ENCODE data around the gene LRP6.

Gene LRP6

DNA sequence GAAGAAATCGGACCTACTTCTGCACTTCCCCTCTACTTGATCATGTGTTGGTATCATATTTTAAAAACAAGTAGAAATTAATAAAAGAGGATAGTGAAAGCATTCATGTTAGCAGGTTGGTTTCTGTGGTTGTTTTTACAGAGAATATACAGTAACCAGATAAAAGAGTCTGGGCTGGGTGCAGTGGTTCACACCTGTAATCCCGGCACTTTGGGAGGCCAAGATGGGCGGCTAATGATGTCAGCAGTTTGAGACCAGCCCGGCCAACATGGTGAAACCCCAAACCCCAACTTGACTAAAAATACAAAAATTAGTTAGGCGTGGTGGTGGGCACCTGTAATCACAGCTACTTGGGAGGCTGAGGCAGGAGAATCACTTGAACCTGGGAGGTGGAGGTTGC is 55.9 kb downstream of the LRP6 start:
- no peak for DNase-seq

DNA sequence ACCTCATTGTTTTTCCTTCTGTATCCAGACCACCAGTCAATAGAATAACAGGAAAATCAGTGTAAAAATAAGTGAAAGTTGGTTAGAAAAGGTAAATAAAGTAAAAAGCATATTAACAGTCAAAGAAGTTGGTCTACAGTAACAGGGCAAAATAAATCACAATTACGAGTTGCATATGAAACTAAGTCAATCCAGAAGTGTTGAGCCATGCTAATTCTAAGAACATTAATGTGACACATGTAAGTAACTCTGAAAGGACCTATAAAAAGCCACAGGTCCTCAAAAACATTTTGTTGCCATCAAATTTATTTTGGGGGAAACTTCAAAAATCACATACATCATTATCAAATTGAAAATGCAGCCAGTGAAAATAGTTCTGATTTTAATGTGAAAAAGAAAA is 56.4 kb downstream of the LRP6 start:
- no peak for DNase-seq

DNA sequence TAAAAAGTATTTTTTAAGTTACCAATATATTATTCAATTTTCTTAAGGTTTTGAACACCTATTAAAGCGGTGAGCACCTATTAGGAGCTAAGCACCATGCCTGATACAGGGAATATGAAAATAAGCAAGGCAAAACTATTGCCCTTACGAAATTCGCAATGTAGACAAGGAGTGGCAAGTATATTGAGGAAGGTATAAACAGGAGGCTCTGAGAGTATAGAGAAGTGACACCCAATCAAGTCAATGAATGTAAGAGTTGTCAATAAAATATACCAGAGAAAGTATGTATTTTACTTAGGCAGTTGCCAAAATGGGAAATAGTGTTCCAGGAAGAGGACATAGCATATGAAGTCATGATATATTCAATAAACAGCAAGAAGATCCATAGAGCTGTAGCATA is 57.2 kb downstream of the LRP6 start:
- no peak for DNase-seq

DNA sequence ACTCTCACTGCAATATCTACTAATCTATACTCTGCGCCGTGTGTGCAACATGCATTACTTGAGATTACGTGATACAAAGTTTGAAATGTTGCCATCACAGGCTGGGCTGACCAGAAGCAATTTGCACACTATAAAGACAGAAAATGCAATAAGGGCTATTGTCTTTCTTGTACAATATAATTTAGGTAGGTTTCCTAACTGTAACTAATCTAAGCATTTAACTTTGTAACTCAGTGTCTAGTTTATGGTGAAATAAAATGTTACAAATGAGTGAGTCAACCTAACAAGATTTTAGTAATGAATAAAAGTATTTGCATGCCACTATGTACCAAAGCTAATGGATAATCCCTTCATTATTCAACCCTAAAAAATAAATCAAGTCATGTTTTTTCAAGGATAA is 57.8 kb downstream of the LRP6 start:
- no peak for DNase-seq

DNA sequence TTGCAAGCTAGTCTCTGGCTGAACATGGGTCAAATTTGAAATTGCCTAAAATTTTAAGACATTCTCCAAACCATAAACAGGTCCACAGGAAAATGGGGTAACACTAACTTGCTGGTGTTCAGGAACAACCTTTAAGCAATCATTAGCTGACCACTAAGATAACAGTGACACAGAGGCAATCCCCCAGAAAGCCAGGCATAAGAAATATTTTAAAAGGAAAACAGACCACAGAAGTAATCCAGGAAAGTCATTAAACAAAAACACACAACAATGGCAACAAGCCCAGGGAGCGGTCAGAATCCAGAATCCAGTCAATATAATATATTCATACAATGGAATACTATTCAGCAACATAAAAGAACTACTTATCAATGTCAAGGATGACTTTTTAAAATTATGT is 59.1 kb downstream of the LRP6 start:
- DNase-seq, result no peak

DNA sequence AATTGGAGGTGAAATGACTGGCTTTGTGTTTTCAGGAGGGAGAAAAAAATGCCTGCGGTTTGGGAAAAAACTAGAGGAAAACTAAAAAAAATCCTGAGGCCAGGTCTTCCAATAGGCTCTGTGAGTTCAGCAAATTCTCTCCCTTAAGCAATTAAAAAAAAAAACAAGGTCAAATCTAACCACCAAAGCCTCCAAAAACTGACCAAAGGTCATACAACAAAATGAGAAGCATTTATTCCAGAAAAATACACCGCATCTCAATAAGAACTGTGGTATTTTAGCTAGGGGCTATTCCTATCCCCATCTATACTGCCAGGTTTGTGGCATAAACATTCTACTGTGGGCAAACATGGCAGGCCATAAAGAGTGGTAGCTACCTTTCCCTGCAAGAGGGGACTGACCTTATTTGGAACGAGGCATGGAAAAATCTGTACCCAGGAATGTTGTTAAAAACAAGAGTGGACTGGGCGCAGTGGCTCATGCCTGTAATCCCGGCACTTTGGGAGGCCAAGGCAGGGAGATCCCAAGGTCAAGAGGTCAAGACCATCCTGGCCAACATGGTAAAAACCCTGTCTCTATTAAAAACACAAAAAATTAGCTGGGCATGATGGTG is 60.0 kb downstream of the LRP6 start:
- DNase-seq, result no peak

DNA sequence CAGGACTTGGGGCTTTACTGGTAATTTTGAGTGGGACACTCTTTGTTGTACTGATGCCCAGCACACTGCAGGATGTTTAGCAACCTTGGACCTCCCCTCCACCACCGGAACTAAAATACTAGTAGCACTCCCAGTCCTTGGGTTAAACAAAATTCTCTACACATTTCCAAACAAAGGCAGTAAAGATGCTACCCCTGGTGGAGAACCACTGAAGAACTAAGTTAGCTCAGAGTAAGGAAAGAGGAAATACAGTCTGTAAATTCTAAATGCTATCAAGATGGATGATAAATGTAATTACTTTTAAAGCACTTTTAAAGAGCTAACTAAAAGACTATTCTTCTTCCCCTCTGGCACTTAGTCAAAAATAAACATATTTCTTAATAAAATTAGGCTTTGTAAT is 64.1 kb downstream of the LRP6 start:
- no peak for DNase-seq

DNA sequence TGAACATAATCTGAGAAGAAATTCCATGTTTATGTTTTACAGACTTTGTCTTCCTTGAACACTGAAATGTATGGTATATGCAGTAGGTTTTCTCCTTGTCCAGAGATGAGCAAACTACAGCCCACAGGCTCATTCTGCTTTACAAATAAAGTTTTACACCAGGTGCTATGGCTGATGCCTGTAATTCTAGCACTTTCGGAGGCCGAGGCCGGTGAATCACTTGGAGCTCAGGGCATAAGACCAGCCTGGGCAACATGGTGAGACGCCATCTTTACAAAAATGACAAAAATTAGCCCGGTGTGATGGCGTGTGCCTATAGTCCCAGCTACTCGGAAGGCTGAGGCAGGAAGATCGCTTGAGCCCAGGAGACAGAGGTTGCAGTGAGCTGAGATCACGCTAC is 64.7 kb downstream of the LRP6 start:
- DNase-seq, result no peak

DNA sequence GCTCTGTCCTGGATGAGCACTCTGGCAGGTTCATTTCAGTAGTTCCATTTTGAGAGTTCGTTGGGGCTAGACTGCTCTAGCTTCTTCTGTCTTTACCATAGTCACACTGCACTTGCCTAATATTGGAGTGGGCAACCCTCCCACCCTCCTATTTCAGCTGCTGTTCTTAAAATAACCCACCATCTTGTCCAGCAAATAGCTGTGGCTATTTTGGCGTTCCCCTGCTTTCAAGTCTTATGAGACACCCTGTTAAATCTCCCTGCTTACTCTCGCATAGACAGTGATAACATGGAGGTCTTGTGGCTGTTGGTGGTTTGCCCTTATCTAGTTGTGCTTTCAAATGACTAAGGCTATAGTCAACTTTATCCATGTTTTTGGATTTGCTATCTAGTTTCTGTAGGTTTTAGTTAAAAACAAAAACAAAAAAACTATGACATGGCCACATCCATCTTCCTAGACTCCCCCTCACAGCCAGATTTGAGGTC is 65.5 kb downstream of the LRP6 start:
- DNase-seq, result no peak

DNA sequence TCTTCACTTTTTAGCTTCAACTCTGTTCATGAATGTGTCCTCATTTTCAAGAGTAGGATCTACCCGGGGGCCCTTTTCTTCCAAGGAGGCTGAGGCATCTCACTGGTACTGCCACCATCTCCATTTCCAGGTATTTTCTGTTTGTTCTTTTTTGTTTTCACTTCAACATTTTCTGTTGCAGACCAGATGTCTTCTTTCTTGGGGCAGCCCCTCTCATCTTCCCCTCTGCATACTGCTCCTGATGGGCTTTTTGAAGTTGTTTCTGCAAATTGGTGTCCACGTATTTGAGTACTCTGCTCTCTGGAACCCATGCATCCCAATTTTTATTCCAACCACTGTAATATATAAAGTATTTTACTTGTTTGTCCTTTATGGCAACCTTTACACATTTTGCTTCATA is 66.5 kb downstream of the LRP6 start:
- DNase-seq, result no peak

DNA sequence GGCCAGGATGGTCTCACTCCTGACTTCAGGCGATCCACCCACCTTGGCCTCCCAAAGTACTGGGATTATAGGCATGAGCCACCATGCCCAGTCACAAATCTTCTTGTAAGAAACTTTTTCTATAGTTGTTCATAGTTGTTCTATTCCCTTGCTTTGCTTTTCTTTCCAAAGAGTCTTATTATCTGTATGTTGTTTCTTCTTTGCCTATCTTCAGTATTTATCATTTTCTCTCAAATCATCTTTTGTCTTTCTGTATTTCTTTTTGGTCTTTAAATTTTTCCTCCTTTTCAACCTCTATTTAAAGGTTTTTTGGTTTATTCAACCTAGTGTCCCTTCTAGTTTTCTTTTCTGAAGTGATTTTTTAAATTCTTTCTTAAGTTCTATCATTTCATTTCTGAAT is 68.7 kb downstream of the LRP6 start:
- DNase-seq, result no peak

DNA sequence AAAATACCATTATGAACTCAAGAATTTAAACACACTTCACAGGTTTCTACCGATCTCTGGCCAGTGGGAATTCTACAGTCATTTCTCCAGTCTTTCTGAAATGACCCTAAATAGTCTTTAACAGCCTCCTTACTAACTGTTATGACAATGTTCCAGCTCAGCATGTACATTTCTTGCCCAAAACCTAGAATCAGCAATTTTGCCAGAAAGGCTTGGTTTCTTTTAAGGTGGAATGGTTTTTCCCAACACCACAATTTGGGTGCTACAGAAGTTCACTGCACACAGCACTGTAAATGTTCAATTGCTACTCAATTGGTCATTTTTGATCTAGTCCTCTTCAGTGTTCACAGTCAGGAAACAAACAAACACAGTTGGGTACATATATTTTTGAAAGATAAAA is 69.7 kb downstream of the LRP6 start:
- no peak for DNase-seq

DNA sequence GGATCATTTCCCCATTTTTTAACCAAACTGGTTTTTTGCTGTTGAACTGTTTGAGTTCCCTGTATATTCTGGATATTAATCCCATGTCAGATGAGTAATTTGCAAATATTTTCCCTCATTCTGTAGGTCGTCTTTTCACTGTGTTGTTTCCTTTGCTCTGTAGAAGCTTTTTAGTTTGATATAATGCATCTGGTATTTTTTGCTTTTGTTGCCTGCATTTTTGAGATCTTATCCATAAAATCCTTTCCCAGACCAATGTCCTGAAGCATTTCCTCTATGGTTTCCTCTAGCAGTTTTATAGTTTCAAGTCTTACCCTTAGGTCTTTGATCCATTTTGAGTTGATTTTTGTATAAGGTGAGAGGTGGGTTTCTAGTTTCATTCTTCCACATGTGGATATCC is 71.3 kb downstream of the LRP6 start:
- no peak for DNase-seq

DNA sequence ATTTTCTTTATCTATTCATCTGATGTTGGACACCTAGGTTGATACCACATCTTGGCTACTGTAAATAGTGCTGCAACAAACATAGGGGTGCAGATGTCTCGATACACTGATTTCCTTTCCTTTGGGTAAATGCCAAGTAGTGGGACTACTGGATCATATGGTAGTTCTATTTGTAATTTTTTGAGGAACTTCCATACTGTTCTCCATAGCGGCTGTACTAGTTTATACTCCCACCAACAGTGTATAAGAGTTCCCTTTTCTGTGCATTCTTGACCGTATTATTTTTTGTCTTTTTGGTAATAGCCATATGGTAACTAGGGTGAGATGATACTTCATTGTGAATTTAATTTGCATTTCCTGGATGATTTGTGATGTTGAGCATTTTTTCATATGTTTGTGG is 71.8 kb downstream of the LRP6 start:
- DNase-seq, result no peak

DNA sequence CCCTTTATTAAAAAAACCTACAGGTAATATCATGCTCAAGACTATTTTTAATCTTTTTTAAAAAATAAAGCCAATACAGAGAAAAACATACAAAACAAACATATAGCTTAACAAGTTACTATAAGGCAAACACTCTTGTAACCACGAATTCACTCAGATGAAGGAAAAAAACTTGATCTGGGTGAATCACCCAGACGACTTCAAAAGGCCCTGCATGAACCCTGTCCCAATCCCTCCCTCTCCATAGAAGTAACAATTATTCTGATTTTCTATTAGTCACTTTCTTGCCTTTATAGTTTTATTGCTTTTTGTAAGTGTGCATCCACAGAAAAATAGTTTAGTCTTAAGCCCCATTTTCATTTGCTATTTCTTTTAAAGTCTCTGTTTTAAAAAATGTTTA is 72.6 kb downstream of the LRP6 start:
- DNase-seq, result no peak

DNA sequence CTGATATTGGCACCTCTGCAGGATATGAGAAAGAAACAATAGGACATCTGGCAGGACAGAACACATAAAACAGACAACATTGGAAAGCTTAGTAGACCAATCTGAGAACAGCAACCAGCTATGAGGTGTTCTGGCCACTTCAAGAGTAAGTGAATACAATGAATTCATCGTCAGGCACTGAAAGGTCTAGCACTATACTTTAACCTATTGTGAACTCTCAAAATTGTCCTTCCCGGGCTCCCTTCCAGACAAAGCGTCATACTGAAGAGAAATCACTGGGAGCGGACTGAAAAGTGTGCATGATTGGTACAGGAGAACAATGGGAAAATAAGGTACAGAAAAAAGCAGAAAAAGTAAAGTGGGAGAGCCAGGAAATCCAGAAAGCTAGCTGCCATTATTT is 75.8 kb downstream of the LRP6 start:
- DNase-seq, result no peak

DNA sequence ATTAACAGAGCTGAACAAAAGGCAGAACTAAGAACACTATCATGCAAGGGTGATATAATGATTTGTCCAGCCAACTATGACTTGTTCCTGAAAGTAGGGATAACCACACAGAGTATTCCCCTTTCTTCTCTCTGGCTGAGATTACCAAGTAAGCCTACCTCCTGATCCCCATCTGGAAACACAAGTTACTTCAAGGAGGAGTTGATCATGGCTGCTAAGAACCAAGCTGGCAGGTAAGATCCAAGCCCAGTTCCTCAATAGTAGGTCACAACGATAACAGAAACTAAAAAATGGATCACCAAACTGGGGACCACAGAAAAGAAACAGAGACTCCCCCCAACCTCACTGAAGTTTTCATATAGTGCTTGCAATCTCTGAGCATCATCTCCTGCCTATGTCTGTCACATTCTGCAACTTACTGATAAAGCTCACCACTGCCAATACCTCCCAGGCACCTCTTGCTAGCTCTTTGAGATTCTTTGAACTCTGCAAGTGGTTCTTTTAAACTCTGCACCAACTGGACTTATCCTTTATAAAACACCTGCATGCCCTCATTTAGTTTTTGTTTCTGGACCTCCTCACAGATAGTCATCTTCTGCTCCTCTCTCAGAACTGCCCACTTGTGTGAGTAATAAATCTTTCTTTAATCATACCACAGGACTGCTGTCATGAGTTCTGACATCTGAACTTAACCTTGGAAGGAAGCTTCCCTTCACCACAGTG is 76.6 kb downstream of the LRP6 start:
- no peak for DNase-seq

DNA sequence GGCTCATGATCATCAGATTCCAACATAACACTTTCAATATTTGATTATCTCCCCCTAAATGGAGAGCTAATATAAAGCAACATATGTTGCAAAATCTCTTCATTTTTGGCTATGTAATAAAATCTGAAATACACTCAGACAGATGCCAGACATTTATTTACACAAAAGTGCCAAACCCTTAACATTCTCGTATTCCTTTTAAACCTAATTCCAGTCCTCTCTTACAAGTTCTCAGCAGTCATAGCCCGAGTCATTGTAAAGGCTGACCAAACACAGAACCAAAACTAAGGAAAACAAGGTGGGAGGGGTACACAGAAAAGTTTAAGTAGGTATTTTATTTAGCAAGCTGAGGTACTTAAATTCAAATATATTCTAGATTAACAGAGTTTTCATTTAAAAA is 81.4 kb downstream of the LRP6 start:
- DNase-seq, result no peak

DNA sequence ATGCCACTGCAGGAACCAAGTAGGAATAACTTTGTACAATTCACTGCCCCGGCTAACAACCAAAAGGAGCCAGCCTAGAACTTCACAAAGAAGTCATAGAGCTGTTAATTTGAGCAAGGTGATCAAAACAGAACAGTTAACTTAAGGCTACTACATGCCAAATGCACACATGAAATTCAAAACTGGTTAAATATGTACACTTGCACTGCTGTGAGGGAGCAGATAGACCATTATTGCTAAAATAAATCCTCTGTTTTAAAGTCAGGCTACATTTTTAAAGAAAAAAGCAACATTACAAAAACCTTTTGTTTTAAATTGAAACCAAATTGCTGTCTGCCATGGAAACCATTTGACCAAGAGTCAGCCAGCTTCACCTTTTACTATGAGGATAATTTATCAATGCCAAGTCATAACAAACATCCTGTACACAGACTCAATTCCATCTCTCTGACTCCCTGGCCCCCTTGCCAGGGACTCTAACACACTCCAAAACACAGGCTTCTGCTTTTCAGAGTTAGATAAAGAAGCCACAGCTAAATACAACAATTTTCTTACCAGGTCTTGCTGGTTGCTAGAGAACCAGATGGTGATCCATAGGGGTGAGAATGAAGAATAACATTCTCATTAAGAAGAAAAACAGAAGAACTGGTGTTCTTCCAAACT is 84.0 kb downstream of the LRP6 start:
- DNase-seq, result no peak

DNA sequence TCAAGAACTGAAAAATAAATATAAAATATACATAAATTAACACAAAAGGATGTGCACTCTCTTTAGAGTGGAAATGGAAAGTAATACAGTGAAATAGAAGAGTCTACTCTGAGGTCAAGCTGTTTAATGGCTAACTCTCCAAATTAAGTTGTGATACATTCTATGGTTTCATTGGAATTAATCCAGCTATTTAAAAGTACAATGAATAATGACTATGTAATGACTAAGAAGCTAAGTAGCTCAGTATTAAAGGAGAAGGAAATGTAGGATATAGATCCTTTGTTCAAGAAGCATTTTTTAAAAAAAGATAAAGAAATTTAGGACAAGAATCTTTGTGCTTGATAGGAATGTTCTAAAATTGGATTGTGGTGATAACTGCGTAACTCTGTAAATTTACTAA is 85.3 kb downstream of the LRP6 start:
- no peak for DNase-seq

DNA sequence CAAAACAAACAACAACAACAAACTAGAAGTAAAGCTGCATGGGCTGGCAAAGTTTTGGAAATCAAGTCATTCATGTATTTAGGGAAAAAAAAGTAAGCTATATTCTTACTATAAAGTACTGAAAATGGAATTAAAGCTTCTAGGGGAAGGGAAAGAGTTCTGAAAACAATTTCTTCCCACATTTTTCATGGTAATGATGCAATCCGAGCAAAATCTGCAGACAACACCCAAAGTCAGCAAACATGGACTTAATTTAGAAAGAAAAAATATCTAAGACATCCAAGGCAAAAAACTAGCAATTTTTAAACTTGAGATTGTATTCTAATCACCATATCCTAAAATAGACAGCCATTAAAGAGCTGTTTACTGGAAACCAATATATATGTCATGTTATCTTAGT is 86.3 kb downstream of the LRP6 start:
- DNase-seq, result no peak

DNA sequence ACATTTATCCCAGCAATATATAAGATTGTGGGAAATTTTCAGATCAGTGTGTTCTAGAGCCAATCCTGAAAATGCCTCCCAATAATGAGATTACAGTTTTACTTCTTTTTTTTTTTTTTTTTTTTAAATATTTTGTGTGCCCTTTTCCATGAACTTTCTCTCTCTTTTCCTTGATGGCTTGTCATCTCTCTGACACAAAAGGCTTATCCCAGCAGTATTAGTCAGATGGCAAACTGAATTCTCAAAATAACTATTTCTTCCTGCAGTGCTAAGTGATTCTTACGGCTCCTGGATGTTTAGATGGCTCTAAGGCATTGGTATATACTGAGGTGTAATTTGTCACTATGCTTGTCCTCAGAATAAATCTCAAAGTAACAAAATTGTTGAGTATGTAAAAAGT is 86.7 kb downstream of the LRP6 start:
- no peak for DNase-seq

DNA sequence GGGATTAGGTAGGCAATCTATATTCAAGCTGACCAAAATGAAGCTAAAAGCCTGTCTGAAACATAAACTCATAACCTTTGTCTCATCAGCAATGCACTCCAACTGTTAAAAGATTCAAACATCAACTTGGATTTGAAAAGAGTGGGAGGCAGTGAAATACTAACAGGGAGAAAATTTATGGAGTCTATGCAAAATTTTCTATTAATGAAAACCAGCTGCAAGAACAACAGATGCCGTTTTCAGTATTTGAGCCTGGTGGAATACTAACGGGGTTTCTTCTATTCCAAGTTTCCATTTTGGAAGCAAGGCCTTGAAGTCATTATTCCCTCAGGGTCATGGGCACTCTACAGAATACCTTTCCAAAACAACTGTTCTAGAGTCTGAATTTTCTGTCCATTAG is 88.3 kb downstream of the LRP6 start:
- no peak for DNase-seq

DNA sequence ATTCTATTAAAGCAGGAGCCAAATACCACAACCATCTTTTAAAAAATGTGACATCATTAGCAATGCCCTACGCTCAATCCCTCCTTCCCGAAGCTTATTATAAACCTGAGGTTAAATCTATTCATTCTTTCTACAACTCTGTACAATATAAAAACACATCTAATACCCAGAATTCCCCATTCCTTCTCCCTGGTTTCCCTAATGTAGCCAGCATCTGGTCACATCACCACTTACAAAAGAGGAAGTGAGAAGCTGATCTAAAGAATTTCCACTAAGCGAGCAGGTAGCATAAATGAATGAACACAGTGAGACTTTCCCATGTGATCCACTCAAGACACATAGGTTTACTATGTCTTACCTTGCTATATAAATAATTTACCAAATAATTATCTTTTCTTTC is 90.4 kb downstream of the LRP6 start:
- no peak for DNase-seq
